ENCODE measurements around the gene EMP1.
"Not testable (repeated sequence)": the region's sequence is repeated elsewhere in the genome, so short reads cannot be mapped to it uniquely, and the experiment has no call there.

The EMP1 gene

GRCh38 chr12:13258717-13259119 is 62.2 kb downstream of the EMP1 start:
- no peak for DNase-seq (ENCODE audit: extremely low read depth, low read depth)
- no peak for TF ChIP-seq CTCF (IDR thresholded peaks at IDR 0.05; ENCODE audit: low read depth, low read length)

- DNase-seq (ENCODE audit: extremely low read depth, low read depth): not testable (repeated sequence)
Observed at GRCh38 chr12:13259625-13260024, 63.1 kb downstream of the EMP1 start.

- not testable (repeated sequence) for DNase-seq (ENCODE audit: extremely low read depth, low read depth)
Observed at GRCh38 chr12:13267826-13268225, 71.3 kb downstream of the EMP1 start.

GRCh38 chr12:13268581-13268980 is 72.1 kb downstream of the EMP1 start:
- no peak for TF ChIP-seq CTCF (IDR thresholded peaks at IDR 0.05; ENCODE audit: low read depth, low read length)

More at GRCh38 chr12:13268581-13268980, 72.1 kb downstream of the EMP1 start:
- DNase-seq (ENCODE audit: extremely low read depth, low read depth): no peak

All from AG09319 (cell line).